Measurements from ENCODE around the gene SORCS3. TPM values are rescaled to one million over a fixed set of nuclear protein-coding genes. Genes with fewer than 3 reads are reported as not detected.

Gene SORCS3
- total RNA-seq, 1 donor from 2014 or later, result 0.39 TPM

DNA sequence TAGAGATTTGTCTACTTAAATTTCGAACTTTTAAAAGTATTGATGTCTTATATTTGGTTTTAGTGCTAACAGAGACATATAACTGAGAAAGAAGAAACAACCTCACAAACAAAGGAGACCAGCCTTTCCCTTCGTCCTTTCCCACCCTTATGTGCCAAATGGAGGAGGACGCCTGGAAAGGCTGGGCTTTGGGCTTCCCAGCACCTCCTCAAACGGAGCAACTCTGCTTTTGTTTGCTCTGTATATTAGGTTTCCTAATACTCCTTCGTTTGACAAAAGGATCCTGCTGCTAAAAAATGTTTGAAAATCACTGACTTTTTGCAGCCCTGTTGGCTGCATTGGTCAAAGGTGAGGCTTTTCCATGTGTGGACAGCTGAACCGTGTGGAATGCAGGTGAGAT lies 471.8 kb downstream of the SORCS3 start:
- no peak for DNase-seq

- DNase-seq, result no peak
These were observed 472.6 kb downstream of the SORCS3 start for GRCh38 chr10:105113666-105114065.

DNA sequence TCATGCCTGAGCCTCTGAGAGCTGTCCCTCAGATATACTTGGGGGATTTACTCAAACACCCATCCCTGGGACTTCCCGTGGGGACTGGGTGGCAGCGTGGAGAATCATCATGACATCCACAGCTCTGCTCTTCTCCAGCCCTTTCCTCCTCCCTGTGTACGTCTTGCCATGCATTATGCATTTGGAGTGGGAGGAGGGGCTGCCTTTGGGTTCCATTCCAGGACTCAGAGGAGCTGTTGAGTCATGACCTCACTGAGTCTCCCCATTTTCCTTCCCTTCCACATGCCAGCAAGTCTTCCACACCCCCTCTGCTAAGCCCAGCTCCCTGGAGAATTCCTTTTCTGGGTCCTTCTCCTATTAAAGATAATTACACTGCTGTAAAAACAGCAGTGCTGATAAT lies 480.7 kb downstream of the SORCS3 start:
- DNase-seq, result no peak

GRCh38 chr10:105128111-105128510 lies 487.0 kb downstream of the SORCS3 start:
- DNase-seq, result no peak

DNA sequence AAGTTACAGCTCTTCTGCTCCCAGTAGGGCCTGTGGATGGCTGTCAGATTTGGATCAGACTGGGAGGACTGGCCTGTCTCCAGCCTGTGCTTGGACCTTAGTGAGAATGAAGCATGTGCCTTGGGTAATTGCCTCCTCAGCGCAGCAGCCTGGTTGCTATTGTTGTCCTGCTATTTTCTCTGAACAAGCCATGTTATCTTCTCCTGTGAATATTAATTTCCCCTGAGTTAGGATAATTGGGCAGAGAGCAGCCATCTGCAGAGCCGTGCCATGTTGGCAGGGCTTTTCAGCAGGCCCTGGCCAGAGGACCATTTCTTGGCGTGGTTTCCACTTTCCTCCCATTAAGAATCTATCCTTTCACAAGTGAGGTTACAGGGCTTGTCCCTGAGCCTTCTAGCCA lies 497.3 kb downstream of the SORCS3 start:
- DNase-seq, result no peak

- DNase-seq, result no peak
These were observed 498.3 kb downstream of the SORCS3 start for GRCh38 chr10:105139363-105139896.

DNA sequence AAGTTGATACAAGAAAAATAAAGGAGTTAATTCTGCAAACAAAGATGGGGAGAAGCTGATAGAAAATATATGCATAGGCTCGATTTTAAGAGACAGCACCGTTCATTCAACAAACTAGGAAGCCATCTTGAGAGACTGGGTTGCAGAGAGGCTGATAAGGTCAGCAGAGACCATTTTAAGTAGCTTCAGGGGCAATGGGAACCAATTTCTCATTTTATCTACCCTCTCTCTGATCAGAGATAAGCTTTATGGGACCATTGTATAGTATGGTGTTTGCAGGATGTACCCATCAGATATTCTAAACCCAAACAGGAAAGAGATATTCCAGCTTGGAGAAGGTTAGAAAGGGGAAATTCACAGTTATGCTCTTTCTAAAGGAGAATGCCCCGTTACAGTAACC lies 499.5 kb downstream of the SORCS3 start:
- DNase-seq, result no peak

- no peak for DNase-seq
These were observed 504.6 kb downstream of the SORCS3 start for GRCh38 chr10:105145711-105146110.

- no peak for DNase-seq
These were observed 505.3 kb downstream of the SORCS3 start for GRCh38 chr10:105146436-105146835.

DNA sequence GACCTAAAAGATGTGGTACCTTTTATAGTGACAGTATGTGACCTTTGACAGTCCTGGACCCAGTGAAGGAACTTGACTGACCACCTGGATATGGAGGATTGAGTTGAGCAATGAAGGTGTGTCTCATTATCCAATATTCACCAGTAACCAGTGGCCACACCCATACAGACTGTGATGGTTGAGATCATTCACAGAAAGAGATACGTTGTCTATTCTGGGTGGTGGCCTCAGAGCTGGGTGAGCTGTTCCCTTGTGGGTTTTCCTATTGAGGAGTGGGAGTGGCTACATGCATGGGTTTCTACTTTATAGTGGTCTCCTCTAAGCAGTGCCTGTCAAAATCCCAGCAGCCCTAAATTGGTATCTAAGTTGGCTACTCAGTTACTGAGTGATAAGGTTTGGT lies 507.4 kb downstream of the SORCS3 start:
- DNase-seq, result no peak

- DNase-seq, result no peak
These were observed 507.8 kb downstream of the SORCS3 start for GRCh38 chr10:105148921-105149320.

GRCh38 chr10:105149371-105149891 lies 508.3 kb downstream of the SORCS3 start:
- no peak for DNase-seq

DNA sequence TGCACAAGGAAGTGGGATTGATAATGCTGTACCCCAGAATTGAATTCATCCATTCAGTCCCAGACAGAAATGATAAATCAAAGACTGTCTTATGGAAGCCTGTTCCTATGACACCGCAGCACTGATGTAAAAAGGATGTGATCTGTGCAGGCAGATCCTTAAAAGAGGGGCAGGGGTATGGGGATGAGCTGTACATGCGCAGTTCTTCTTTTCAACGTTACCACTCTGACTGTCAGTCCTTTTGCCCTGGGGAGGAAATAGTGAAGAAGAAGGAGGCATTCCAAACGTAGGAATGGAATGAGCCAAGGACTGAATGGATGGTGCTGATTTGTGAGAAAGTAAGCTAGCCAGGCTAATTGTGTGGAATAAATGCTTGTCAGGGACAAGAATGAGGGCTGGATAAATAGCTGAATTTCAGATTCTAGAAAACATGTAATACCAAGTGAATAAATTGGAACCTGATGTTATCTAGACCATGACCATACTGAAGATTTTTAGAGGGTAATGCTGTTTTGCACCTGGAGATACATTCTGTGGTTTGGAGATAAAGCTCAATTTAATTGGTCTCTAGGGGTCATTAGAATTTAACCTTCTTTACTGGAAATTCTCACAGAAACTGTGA lies 509.3 kb downstream of the SORCS3 start:
- DNase-seq, result no peak

- no peak for DNase-seq
These were observed 513.6 kb downstream of the SORCS3 start for GRCh38 chr10:105154736-105155135.

GRCh38 chr10:105159268-105159667 lies 518.2 kb downstream of the SORCS3 start:
- no peak for DNase-seq

DNA sequence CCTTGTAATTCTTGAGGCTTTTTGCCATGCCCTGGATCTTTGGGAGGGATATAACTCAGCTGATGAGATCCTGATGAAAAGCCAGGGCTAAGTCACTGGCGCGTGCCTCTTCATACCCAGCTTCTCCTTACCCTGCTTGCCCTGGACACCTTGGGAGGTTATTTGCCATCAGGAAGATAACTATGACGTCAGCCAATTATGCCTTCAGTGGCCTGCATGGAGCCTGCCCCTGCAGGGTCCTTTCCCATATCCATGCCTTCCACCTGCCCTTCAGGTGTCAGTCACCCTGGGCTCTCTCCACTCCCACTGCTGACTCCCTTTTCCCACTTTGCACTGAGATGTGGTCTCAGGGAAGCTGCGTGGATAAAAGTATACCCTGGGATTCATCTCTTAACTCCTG lies 520.1 kb downstream of the SORCS3 start:
- DNase-seq, result no peak

GRCh38 chr10:105161767-105162166 lies 520.7 kb downstream of the SORCS3 start:
- DNase-seq, result no peak

DNA sequence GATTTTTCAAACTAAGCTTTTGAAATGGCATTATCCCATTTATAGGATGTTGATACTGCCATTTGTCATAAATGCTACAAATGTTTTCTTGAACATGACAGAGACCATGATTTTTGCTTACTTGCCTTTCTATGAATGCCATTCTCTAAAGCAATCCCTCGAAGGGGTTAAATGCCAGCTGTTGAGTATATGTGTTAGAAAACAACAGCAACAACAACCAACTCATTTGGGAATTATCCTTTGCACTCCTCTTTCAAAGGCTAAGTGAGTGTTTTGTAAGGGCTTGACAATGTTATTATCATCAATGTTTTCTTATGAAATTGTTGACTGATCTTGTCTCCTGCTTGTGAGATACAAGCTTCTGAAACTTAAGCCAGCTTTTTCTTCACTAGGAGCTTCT lies 529.4 kb downstream of the SORCS3 start:
- no peak for DNase-seq

DNA sequence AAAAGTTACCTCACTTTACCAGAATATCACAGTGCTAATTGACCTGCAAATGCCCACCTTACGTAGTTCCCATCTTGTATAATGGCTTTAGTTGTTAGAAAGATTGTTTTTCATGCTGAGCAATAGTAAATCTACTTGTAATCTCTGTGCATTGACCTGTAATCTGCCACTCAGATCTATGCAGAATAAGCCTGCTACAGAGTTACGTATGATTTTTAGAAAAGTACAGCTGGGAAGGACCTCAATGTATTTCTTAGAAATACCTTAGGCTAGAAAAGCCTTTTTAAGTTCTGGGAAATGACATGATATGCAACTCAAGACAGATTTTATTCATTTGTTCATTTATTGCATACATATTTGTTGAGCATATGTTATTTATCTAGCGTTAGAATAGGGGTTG lies 530.9 kb downstream of the SORCS3 start:
- no peak for DNase-seq

DNA sequence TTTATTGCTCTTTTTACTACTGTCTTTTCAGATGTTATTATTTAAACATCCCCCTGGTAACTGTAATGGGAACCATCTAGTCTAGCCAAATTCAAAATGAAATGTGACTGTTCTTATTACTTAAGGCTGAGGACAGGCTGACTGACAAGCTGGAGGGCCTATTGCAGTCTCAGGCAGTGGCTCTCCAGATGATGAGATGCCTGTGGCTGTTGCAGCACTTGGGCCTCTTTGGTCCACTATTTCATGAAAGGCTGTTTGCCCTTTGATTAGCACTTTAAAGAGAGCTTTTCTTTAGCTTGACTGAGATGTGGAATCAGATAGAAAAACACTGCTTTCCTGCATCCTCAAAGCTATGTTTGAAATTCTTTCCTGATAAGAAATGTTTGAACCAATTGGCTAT lies 540.5 kb downstream of the SORCS3 start:
- DNase-seq, result no peak

DNA sequence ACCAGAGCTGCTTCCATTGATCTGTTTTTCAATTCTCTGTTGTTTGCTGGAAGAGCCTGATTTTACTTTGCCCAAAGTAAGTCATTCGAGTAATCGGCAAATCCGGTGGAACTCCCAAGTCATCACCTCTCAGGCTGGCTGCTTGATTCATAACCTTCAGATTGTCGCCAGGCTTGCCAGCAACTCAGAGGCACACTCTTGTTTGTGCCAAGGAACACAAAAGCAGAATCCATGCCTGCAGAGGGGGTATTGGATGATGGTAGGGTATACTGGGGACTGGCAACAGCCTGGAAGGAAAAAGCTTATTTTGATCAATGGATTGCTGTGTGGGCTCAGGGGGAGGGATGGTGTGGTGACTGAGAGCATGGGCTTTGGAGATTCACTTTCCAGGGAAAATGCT lies 542.4 kb downstream of the SORCS3 start:
- no peak for DNase-seq

DNA sequence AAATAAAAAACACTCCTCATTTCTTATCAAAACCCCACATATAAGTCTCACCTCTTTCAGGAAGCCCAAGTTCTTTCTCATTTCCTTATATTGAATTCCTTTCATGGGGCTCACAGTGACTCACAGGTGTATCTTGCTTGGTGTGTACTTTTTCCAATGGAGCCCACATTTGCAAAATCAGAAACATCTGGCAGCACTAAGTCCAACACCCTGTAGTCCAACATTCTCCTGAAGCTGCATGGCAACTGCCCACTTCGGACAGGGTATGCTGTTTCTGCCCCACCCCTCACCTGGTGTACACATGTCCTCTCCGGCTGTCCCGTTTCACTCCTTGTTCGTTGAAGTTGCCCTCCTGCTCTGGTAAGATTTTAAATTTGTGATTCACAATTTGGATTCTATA lies 544.1 kb downstream of the SORCS3 start:
- DNase-seq, result no peak

GRCh38 chr10:105187243-105187642 lies 546.2 kb downstream of the SORCS3 start:
- DNase-seq, result no peak

- DNase-seq, result no peak
These were observed 547.8 kb downstream of the SORCS3 start for GRCh38 chr10:105188737-105189462.
